NCI-H1092 (cell line): ENCODE results near the gene REEP1.
"Not testable (repeated sequence)": the region's sequence is repeated elsewhere in the genome, so short reads cannot be mapped to it uniquely, and the experiment has no call there.

Source experiments
- DNase-seq: peaks from one replicate; lab custom pipeline; 2025; lab: John Stamatoyannopoulos, UW

The REEP1 gene

DNA sequence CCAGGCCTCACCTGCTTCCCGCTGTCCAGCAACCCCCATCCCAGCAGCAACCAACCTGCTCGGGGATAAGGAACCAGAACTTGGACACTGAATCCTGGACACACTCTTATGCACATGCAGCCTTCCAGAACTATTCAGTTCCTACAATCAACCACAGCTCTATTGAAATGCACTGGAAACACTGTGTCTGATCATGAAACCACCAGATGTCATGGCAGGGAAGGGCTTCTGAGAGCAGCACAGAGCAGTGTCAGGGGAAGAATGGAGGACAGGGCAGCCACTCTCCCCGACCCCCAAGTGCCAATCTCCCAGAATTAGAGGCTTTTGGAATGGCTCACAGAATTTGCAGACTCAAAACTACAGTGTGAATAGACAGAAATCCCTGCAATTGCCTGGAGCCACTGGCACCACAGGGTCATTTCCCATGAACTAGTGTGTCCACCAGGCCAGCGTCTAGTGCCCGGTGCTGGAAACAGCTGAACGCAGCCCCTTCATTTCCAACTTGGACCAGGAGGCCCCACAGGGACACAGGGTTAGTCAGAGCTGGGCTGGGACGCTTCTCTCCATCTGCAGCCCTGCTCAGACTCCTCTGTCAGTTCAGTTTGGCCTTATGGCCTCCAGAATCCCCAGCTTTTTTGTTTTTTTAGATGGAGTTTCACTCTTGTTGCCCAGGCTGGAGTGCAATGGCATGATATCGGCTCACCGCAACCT lies 112.6 kb downstream of the REEP1 start:
- no peak for DNase-seq

GRCh38 chr2:86223927-86224560 lies 113.4 kb downstream of the REEP1 start:
- DNase-seq, result no peak

- no peak for DNase-seq
Measured at GRCh38 chr2:86223140-86223926, 114.1 kb downstream of the REEP1 start.

GRCh38 chr2:86221066-86221684 lies 116.3 kb downstream of the REEP1 start:
- peak; percentile 14 for DNase-seq

GRCh38 chr2:86219896-86220295 lies 117.5 kb downstream of the REEP1 start:
- no peak for DNase-seq

DNA sequence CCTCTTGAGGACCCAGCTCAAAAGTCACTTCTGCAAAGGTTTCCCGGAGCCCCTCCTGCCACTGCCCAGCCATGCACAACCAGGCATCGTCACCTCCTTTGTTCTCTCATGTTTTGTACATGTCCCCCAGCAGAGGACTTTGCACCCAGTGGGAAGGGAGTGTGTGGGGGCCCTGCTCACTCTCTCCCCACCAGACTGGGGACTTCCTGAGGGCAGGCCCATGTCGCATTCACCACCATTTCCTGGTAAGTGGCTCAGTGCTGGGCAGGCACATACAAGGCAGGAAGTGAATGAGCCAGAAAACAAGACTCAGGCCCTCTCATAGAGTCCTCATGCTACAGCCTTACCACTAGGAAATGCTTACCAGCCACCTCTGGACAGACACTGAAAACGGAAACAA lies 119.3 kb downstream of the REEP1 start:
- no peak for DNase-seq

GRCh38 chr2:86216575-86217555 lies 120.6 kb downstream of the REEP1 start:
- no peak for DNase-seq

- DNase-seq, result no peak
Measured at GRCh38 chr2:86214503-86214832, 123.0 kb downstream of the REEP1 start.

- no peak for DNase-seq
Measured at GRCh38 chr2:86213699-86214502, 123.5 kb downstream of the REEP1 start.

DNA sequence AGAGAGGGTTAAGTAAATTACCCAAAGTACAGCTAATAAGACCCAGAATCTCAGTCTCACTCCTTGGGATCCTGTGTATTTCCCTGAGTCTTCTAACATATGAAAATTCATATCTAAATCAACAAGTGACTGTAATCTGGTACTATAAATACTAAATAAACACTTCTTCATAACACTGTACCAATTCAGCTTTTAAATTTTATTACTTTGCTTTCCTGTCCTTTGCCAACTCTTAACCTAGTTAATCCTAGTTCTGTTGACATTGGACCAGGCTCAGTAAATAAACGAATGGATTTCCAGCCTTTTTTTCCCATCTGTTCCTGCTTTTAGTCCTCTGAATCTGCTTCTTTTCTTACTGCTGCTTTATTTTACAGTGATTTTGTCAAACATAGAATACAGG lies 124.4 kb downstream of the REEP1 start:
- no peak for DNase-seq

DNA sequence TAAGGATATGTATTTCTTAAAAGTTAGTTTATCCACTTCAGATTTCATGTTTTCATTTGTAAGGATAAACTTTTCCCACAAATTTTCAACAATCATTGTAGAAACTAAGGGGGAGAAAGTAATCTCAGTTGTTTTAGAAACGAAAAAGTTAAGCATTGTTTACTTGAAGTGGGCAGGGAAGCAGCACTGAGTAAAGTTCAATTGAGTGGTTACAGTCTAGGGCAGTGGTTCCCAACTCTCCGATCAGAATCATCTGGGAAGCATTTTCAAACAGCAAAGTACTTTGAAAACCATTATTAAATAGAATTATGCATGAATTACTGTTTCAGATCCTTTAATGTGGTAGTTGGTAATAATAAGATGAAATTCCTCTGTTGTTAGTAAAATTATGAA lies 125.6 kb downstream of the REEP1 start:
- no peak for DNase-seq

DNA sequence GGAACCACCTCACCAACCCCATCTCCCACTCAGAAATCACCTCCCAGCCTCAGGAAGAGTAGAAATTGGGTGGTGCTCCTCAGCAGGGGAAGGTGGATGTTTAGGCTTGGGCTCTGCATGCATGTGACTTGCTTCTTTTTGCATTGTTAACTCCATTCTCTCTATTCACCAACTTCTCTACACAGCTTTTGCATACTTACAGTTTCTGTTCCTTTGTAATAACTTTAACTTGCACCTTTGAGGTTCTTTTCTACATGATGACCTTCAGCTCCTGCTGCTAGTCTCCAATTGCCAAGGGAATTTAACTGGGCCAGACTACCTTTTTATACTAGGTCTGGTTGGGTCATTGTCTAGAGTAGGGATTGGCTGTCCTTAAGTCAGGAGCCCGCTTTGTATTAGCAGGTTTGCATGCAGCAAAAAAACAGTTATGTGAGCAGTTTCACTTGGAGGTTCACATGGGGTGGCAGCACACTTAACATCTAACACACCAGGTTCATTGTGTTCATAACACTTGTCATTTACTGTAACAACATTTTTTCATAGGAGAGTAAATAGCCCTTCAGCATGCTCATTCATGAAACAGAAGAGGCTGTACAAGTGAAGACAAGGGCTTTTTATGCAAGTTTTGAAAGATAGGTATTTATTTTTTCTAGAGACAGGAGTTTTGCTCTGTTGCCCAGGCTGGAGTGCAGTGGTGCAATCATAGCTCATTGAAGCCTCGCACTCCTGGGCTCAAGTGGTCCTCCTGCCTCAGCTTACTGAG lies 126.2 kb downstream of the REEP1 start:
- DNase-seq, result no peak

DNA sequence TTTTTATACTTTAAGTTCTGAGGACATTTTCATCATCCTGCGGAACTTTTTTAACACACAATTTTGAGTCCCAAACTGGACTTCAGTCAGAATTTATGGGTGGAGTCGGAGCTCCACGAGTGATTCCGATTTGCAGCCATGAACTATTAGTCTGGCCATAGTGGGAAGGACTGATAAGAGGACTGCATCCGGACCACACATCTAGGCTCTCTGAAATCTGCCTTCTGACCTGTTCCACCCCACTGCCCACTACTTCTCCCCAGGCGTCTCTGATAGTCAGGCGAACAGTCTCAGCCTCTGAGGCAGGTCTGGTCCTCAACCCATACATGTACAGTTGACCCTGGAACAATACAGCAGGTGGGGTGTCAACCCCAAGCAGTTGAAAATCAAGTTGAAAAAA lies 133.0 kb downstream of the REEP1 start:
- no peak for DNase-seq

GRCh38 chr2:86203614-86204013 lies 133.8 kb downstream of the REEP1 start:
- no peak for DNase-seq

DNA sequence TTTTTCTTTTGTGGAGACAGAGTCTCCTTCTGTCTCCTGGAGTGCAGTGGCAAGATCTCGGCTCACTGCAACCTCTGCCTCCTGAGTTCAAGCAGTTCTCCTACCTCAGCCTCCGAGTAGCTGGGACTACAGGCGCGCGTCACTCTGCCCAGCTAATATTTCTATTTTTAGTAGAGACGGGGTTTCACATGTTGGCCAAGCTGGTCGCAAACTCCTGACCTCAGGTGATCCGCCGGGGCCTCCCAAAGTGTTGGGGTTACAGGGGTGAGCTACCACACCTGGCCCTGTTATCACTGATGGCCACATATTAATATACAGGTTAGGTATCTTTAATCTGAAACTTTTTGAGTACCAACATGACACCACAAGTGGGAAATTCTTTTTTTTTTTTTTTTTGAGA lies 134.7 kb downstream of the REEP1 start:
- DNase-seq, result no peak

DNA sequence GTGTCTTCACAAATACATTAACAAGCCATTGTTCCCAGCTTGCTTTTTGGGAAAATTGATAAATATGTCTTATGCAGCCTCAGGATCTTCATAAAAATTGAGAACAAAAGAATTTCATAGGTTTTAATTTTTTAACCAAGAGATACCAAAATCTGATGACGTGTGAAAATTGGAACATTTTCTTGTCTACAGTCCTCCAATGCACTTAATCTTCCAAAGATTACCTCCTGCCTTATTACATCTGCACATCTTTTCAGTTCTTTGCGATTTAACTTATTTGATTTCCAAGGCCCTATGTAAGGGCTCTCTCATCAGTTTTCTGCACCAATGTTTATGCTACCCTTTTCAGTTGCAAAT lies 135.1 kb downstream of the REEP1 start:
- no peak for DNase-seq

DNA sequence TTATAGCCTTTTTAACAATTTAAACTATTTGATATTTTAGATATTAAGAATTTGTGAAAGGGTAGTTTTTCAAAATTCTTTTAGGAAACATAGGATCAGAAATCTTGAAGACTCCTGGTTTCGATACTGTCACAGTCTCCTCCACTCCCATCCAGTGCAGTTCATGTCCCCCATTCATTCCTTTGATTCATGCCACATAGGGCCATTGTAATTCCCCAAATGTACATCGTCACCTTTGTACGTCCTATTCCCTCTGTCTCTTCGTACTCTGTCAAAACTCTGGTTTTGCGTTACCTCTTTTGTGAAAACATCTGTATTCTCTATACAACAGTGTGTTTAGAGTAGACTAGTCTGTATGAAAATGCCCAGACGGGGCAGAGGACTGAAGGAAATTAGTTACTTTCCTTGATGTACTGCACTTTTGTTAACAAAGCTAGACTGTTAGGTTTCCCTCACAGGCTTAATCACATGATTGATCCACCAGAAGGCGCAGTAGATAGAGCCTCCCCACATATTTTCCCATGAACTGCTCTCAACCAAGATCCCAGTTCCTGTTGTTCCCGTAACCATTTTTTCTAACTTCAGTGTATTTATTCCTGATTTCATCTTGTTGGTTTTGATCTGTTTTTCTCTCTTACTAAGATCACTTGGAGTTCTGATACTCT lies 135.6 kb downstream of the REEP1 start:
- DNase-seq, result no peak

GRCh38 chr2:86200564-86200963 lies 136.9 kb downstream of the REEP1 start:
- DNase-seq, result not testable (repeated sequence)

GRCh38 chr2:86199834-86200177 lies 137.6 kb downstream of the REEP1 start:
- no peak for DNase-seq
